Cardiac fibroblast (primary cell): ENCODE data around the gene CACNA1A.

Source experiments
- DNase-seq, 2 donors: peaks; one replicate each; pipeline versions ENCODE4 v3.0.0 to v3.0.0-alpha.2; 2010; ENCODE audit warnings: low read depth in 2 of 2
- H3K4me3 ChIP-seq, 2 donors: replicated peaks in 1 of 2; 1 replicate in 1 of 2; 2 replicates in 1 of 2; pipeline ENCODE4 v1.5.1; 2011; ENCODE audit warnings: low read depth in 2 of 2, low read length in 2 of 2, mild to moderate bottlenecking in 2 of 2, moderate library complexity in 1 of 2
- TF ChIP-seq, protein P1 (sequence below): IDR thresholded peaks from one replicate; pipeline ENCODE4 v1.5.1; 2011; ENCODE audit warnings: low read depth, mild to moderate bottlenecking, low read length, inconsistent platforms

CACNA1A gene

DNA sequence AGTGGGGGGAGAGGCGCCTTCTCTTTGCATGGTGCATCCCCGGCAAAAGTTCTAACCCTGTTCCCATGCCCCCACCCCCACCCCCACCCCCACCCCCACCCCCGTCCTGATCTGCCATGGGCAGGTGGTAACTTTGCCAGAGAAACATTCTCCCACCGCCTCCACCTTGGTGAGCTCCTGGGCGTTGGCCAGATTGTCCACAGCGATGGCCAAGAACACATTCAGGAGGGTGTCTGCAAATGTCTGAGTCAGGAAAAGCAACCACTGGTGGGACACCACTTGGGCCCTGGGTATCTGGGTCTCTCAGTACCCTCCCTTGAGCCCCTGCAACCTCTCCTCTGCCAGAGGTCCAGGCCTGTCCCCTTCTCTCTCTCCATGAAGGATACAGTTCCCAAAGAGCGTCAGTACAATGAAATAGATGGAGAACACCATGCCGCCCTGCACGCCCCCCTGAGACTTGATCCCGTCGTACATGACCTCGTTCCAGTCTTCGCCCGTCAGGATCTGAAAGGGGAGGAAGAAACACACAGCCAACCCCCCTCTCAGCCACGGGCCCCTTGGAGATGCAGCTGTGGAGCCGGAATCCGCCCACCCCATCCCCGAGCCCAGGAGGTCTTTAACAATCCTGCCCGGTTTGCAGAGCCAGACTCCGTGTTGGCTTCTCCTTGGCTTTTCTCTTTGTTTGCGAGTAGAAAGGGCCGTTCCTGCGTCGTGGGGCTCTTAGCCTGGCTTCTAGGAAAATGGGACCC lies 202.7 kb downstream of the CACNA1A start:
- TF ChIP-seq, protein P1, sequence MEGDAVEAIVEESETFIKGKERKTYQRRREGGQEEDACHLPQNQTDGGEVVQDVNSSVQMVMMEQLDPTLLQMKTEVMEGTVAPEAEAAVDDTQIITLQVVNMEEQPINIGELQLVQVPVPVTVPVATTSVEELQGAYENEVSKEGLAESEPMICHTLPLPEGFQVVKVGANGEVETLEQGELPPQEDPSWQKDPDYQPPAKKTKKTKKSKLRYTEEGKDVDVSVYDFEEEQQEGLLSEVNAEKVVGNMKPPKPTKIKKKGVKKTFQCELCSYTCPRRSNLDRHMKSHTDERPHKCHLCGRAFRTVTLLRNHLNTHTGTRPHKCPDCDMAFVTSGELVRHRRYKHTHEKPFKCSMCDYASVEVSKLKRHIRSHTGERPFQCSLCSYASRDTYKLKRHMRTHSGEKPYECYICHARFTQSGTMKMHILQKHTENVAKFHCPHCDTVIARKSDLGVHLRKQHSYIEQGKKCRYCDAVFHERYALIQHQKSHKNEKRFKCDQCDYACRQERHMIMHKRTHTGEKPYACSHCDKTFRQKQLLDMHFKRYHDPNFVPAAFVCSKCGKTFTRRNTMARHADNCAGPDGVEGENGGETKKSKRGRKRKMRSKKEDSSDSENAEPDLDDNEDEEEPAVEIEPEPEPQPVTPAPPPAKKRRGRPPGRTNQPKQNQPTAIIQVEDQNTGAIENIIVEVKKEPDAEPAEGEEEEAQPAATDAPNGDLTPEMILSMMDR, result no peak
- no peak for DNase-seq
- no peak overlapping the region for H3K4me3 ChIP-seq

DNA sequence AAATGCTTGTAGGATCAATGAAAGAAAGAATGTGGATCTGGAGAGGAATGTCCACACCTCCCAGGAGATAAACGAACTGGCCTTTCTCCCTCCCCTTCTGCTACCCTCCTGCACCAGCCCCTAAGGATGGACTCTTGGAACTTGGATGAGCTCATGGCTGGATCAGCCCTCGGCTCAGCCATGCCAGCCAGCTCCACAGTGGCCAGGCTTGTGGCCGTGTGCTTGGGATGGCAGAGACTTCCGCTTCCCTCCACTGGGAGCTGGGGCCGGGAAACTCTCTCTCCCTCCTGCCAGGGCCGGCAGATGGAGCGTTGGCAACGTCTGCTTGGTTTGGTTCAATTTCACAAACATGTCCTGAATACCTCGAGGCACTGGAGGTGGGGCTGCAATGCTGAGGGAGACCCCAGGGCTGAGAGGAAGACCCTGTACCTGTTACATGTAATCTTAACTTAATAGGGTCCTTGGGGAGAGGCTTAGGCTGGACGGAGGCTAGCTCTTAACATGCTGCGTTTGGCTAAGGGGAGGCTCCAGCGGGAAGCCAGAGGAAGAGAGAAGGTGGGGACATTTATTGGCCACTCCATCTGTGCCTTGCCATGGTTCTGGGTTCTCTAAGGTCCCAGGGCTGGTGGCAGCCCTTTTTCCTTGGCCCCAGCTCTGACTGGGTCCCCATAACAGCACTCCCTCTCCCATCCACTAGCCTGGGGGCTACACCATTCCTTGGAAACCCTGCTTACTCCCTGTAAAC lies 203.6 kb downstream of the CACNA1A start:
- no peak overlapping the region for H3K4me3 ChIP-seq
- TF ChIP-seq, protein P1, result no peak
- no peak for DNase-seq

DNA sequence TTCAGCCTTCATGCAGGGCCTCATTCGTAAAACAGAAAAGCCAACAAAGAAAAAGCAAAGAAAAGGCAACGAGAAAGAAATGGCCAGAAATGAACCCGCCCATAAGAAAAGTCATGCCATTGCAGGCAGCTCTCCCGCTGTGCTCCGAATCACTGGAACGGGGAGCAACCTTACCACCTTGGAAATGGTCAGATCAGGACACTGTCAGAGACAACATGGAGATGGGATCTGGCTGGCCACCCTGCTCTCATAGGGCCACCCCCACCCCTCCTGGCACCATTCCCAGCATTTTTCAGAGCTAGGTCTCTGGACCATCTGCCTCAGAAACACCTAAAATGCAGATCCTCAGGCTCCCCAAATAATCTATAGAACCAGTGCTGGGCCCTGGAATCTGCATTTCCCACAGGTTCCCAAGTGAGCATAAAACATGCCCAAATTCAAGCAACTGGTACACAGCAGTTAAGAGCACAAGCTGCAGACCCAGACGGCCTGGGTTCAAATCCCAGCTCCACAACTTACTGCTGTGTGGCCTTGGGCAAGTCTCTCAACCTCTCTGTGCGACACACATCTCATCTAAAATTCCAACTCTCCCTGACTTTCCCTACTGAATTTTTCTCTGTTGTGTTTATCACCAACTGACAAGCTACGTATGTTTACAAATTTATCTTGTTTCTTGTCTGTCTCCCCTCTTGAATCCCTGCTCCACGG lies 204.5 kb downstream of the CACNA1A start:
- DNase-seq, result no peak
- H3K4me3 ChIP-seq, result no peak overlapping the region
- TF ChIP-seq, protein P1, result no peak

DNA sequence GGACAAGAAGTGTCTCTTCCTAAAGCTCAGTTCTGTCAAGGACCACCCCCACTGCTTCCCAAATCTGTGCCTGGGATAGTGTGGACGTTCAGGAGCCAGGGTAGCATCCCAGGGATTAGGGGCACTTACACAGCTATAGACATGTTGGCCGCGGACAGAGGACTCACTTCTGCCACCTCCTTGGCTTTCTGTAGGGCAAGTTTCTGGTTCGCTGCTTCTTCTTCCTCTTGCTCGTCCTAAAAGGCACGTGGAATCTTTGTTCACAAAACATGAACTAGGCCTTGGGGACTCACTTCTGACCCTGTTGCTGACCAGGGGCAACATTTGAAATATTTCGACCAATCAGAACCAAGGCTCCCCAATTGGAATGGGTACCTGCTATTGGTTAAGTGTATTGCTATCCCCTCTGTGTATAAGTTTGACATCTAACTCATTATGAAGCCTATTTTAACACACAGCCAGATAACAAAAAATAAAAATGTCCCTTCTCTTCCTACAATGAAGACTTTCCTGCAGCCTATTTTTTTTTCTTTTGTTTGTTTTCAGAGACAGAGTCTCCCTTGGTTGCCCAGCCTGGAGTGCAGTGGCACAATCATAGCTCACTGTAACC lies 205.8 kb downstream of the CACNA1A start:
- H3K4me3 ChIP-seq, result no peak overlapping the region
- no peak for DNase-seq
- TF ChIP-seq, protein P1, result no peak

DNA sequence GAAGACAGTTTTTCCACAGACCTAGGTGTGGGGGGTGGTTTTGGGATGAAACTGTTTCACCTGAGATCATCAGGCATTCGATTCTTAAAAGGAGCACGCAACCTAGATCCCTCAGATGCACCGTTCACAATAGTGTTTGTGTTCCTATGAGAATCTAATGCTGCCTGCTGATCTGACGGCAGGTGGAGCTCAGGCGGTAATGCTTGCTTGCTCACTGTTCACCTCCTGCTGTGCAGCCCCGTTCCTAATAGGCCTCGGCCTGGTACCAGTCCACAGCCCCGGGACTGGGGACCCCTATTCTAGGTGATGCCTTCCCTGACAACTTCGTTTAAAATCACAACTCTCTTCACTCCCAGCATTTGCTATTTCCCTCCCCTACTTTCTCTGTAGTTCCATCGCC lies 206.4 kb downstream of the CACNA1A start:
- TF ChIP-seq, protein P1, result no peak
- no peak for DNase-seq

DNA sequence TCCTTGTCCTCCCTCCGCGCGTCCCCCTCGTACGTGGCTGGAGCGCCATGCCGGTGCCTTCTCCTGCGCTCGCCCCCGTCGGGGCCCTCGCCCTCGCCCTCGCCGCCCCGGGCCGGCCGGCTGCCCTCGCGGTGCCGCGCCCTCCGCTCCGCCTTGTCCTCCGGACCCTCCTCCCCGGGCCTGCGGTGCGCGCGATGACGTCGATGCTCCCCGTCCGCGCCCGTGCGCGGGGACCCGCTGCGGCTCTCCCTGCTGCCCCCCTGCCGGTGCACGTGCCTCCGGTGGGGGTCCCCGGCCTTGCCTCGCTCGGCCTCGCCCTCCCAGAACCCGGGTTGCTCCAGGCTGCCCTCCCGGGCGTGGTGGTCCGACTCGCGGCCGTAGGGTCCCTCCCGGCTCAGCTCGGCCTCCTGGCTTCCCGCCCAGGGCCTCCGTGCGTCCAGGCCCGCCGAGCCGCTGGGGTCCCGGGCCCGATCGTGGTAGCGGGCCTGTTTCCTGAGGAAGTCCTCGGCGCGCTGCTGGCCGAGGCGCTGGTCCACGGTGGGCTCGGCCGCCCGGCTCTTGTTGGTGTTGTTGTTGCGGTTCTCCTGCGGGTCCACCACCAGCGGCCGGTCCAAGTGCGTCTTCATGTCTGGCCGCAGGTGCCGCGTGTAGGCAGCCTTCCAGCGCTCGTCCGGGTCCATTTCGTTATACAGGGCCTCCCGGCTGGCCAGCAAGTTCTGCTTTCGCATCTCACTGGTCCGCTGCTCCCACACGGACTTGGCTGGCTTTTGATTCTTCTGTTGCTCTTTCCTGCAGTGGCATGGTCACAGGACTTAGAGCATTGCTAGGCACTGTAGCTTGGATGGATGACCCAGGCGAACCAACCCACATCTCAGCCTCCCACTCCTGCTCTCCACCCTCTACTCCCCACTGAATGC lies 207.5 kb downstream of the CACNA1A start:
- TF ChIP-seq, protein P1, result no peak
- H3K4me3 ChIP-seq, result no peak overlapping the region
- DNase-seq, result no peak

More for the DNA sequence above, 206.4 kb downstream of the CACNA1A start:
- H3K4me3 ChIP-seq, result no peak overlapping the region
